GM20000 (cell line): ENCODE results near the gene CDKAL1.

Experiments
- DNase-seq: peaks from one replicate; pipeline ENCODE4 v3.0.0; 2012; ENCODE audit warnings: low spot score
- TF ChIP-seq, protein P1 (sequence below): IDR thresholded peaks from 2 replicates; pipeline ENCODE4 v1.5.1; 2012; ENCODE audit warnings: mild to moderate bottlenecking, control low read depth; ENCODE audit errors: extremely low read depth, missing control alignments

CDKAL1 gene

DNA sequence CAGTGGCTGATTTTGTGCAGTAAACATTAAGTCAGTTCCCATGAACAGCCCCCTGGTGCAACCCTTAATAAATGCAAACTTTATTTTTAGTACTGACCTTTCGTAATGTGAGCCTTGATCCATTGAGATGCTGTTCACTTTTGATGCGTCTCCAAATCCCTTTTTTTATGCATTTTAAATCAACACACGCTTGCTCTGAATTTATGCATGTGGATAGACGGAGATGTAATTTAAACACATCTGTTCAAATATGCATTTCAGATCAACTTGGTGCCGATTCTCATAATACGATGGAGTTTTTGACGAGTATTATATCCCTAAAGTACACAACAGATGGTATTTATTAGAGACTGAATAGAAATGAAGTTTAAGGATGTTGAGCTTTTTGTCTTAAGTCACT lies 505.7 kb downstream of the CDKAL1 start:
- DNase-seq: no peak

DNA sequence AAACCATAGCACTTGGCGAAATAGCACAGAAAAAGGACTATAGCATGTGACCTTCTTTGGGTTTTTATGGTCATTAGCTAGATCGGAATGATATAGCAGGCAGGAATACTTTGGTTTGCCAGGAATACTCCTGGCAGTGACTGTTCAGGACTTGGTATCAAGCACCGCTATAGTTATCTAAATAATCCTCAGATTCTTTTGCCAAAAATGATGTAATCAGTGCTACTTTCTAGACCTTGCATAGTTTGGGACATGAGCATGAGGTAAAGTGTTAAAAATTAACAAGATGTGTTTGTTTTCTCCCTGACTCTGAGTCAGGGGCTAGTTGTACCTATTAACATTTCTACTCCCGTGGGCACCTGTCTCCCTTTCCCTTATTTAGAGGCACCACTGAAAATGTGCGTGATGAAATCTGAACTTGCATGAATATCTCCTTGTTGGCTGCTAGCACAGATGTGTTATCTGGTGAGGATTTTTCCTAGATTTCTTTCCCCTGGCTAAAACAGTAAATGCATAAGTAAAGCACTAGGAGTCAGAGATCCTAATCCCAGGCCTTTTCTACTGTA lies 511.0 kb downstream of the CDKAL1 start:
- no peak for DNase-seq
- TF ChIP-seq, protein P1, sequence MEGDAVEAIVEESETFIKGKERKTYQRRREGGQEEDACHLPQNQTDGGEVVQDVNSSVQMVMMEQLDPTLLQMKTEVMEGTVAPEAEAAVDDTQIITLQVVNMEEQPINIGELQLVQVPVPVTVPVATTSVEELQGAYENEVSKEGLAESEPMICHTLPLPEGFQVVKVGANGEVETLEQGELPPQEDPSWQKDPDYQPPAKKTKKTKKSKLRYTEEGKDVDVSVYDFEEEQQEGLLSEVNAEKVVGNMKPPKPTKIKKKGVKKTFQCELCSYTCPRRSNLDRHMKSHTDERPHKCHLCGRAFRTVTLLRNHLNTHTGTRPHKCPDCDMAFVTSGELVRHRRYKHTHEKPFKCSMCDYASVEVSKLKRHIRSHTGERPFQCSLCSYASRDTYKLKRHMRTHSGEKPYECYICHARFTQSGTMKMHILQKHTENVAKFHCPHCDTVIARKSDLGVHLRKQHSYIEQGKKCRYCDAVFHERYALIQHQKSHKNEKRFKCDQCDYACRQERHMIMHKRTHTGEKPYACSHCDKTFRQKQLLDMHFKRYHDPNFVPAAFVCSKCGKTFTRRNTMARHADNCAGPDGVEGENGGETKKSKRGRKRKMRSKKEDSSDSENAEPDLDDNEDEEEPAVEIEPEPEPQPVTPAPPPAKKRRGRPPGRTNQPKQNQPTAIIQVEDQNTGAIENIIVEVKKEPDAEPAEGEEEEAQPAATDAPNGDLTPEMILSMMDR: no peak

More for the DNA sequence above, 505.7 kb downstream of the CDKAL1 start:
- TF ChIP-seq, protein P1: no peak

DNA sequence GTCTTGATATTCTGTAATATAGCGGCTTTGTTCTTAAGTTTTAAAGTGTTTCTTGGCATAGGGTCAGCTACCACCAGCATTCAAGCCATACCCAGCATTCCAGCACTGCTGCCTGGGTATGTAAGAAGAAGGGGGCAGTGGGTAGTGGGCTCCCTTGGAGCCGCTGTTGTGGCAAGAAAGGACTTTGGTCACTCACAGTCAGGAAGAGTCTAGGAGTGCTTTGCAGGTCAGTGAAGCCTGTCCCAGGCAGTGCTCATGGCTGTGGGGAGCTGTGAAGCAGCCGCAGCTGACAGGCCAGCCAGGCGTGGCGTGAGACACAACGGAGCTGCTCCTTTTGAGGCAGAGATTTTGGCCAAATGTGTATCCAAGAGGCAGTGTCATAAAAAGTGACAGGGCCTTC lies 512.0 kb downstream of the CDKAL1 start:
- DNase-seq: no peak
- TF ChIP-seq, protein P1: no peak

DNA sequence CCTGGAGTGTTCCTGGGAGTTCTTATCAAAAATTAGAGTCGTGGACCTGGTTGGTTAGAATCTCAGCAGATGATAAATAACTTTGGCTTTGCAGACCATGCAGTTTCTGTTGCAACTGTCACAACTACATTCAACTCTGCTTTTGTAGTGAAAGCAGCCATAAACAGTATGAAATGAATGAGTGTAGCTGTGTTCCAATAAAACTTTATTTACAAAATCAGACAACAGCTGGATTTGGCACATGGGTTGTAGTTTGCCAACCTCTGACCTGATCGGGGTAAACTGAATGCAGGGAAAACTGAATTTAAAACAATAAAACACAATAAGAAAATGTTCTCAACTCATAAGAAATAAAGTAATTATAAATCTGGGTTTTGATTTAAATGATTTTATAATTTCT lies 513.8 kb downstream of the CDKAL1 start:
- TF ChIP-seq, protein P1: no peak
- no peak for DNase-seq

DNA sequence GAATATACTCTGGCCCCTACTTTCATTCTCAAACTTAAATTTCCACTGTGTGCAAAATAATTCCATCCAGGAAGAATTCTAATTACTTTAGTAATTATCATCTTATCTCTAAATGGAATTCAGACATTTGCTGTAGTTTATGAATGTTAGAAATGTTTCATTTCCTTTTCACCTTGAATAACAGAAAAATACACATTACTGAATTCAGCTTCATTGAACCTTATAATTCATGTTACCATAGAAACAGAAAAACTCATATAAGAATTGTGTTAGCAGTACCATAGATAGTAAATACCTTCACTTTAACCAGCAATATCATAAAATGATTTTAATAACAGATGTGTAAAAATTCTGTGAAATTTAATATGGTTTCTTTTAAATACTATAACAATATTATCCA lies 514.9 kb downstream of the CDKAL1 start:
- DNase-seq: no peak
- TF ChIP-seq, protein P1: no peak

DNA sequence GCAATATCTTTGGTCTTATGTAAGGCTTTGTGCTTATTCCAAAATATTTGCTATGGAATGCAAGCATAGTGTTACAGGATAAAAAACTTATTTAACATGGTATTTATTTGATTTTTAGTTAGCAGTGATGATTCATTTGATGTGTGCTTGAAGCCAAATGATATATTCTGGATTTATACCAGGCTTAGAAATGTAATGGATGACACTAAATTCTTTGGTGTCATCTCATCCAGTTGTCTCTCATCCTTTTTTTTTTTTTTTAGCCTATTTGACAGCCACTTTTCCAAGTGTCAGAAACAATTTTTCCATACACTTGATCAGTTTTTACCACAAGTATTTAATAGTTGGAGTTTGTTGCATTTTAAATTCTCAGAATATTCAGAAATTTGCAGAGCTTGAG lies 515.3 kb downstream of the CDKAL1 start:
- TF ChIP-seq, protein P1: no peak
- no peak for DNase-seq

DNA sequence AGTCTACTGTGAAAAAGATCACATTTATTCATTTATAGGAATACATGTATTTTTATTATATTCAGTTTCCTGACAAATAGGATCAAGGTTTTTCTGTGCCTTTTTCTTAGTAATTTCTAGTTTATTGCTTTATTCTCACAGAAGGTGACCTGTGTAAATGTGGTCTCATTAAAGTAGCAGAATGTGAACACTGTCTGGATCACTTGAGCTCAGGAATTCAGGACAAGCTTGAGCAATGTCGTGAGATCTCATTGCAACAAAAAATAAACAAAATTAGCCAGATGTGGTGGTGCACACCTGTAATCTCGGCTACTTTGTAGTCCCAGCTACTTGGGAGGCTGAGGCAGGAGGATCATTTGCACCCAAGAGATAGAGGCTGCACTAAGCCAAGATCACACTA lies 516.7 kb downstream of the CDKAL1 start:
- DNase-seq: no peak
- TF ChIP-seq, protein P1: no peak

DNA sequence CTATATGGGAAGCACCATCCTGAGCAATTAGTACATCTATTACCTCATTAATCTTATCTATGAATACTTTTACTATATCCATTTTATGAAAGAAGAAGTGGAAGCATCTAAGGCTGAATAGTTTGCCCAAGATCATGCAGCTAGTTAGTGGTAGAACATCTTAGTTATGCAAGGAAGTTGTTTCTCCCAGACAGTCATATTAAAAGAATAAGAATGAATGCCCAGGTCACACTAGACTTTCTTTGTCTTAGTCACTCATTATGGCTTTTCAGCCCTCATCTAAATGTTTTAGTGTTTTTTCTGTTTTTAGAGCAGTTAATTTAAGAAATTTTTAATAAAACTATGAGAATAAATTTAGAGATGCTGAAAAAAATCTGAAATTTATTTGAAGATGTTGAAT lies 517.5 kb downstream of the CDKAL1 start:
- DNase-seq: no peak
- TF ChIP-seq, protein P1: no peak
